Memory B cell (primary cell): ENCODE results near the gene GSTA5.
A peak's percentile ranks its signal among the peaks of the same experiment; 100 is the strongest.
"Not testable (repeated sequence)": the region's sequence is repeated elsewhere in the genome, so short reads cannot be mapped to it uniquely, and the experiment has no call there.

Source experiments
- ATAC-seq: fragments of 150-1000 bp; cut with Tn5 transposase; 2 replicates; pipeline ENCODE4 v1.10.0; 2021; ENCODE audit warnings: low read depth, mild to moderate bottlenecking, moderate library complexity
- DNase-seq, 2 donors: peaks; one replicate each; pipeline ENCODE4 v3.0.0; 2022; ENCODE audit warnings: low spot score in 2 of 2
- H3K27ac Mint-ChIP-seq: one replicate; pipeline ENCODE4 v1.8.0; 2022; ENCODE audit warnings: mild to moderate bottlenecking, moderate library complexity, mixed read lengths
- H3K27me3 Mint-ChIP-seq: one replicate; pipeline ENCODE4 v1.8.0; 2022; ENCODE audit warnings: mixed read lengths
- H3K36me3 Mint-ChIP-seq: one replicate; pipeline ENCODE4 v1.8.0; 2022; ENCODE audit warnings: mild to moderate bottlenecking, mixed read lengths
- H3K4me1 Mint-ChIP-seq: one replicate; pipeline ENCODE4 v1.8.0; 2022; ENCODE audit warnings: mixed read lengths
- H3K4me3 Mint-ChIP-seq: one replicate; pipeline ENCODE4 v1.8.0; 2022; ENCODE audit warnings: mild to moderate bottlenecking, moderate library complexity, mixed read lengths
- H3K9me3 Mint-ChIP-seq: one replicate; pipeline ENCODE4 v1.8.0; 2022; ENCODE audit warnings: mixed read lengths

Gene GSTA5

GRCh38 chr6:52825270-52825793 lies 15.3 kb downstream of the GSTA5 start:
- H3K36me3 Mint-ChIP-seq, ATAC-seq, H3K27ac Mint-ChIP-seq, DNase-seq, H3K4me1 Mint-ChIP-seq, H3K4me3 Mint-ChIP-seq, H3K9me3 Mint-ChIP-seq, H3K27me3 Mint-ChIP-seq: not testable (repeated sequence)

DNA sequence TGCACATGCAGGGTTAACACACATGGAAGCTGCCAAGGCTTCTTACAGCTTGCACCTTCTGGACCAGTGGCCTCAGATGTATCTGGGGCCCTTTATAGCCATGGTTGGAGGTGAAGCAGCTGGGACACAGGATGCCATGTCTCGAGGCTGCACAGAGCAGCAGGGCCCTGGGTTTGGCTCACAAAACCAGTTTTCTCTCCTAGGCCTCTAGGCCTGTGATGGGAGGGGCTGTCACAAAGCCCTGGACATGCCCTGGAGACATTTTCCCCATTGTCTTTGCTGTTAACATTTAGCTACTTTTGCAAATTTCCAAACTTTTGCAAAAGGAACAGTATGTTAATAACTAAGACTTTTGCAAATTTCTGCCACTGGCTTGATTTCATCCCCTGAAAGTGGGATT lies 18.8 kb downstream of the GSTA5 start:
- no peak for ATAC-seq
- Mint-ChIP-seq H3K4me1 (no peaks in the 10 kb centered on the region), H3K9me3 (peaks cover 2% of the 10 kb centered on the region)

GRCh38 chr6:52820198-52820597 lies 20.4 kb downstream of the GSTA5 start:
- H3K36me3 Mint-ChIP-seq: no peaks in the 10 kb centered on the region
- peaks cover 2% of the 10 kb centered on the region for H3K9me3 Mint-ChIP-seq
- H3K4me1 Mint-ChIP-seq: no peaks in the 10 kb centered on the region
- peaks cover 1% of the 10 kb centered on the region for H3K27me3 Mint-ChIP-seq
- ATAC-seq (no peak), DNase-seq (no peak)
- H3K27ac Mint-ChIP-seq: no peak overlapping the region
- H3K4me3 Mint-ChIP-seq: no peak overlapping the region

More for the DNA sequence above, 18.8 kb downstream of the GSTA5 start:
- H3K27me3 Mint-ChIP-seq: peaks cover 1% of the 10 kb centered on the region
- H3K27ac Mint-ChIP-seq: no peak overlapping the region
- H3K4me3 Mint-ChIP-seq: no peak overlapping the region
- DNase-seq: no peak
- H3K36me3 Mint-ChIP-seq: no peaks in the 10 kb centered on the region

- no peak overlapping the region for H3K4me3 Mint-ChIP-seq
- DNase-seq (peak; percentile 33 to 34), ATAC-seq (peak; percentile 56)
- H3K27ac Mint-ChIP-seq: no peak overlapping the region
- H3K27me3 Mint-ChIP-seq: peaks cover 13% of the 10 kb centered on the region
- H3K4me1 Mint-ChIP-seq: no peaks in the 10 kb centered on the region
- no peaks in the 10 kb centered on the region for H3K36me3 Mint-ChIP-seq
- H3K9me3 Mint-ChIP-seq: no peaks in the 10 kb centered on the region
These were observed 25.2 kb downstream of the GSTA5 start for GRCh38 chr6:52815167-52816092.

- ATAC-seq, H3K27ac Mint-ChIP-seq, H3K4me1 Mint-ChIP-seq: not testable (repeated sequence)
These were observed 26.1 kb downstream of the GSTA5 start for GRCh38 chr6:52814545-52814944.

GRCh38 chr6:52809777-52810176 lies 30.8 kb downstream of the GSTA5 start:
- not testable (repeated sequence) for H3K36me3 Mint-ChIP-seq, ATAC-seq, H3K9me3 Mint-ChIP-seq

More at GRCh38 chr6:52814545-52814944, 26.1 kb downstream of the GSTA5 start:
- not testable (repeated sequence) for H3K9me3 Mint-ChIP-seq, H3K4me3 Mint-ChIP-seq, DNase-seq, H3K36me3 Mint-ChIP-seq
- peaks cover 13% of the 10 kb centered on the region for H3K27me3 Mint-ChIP-seq

DNA sequence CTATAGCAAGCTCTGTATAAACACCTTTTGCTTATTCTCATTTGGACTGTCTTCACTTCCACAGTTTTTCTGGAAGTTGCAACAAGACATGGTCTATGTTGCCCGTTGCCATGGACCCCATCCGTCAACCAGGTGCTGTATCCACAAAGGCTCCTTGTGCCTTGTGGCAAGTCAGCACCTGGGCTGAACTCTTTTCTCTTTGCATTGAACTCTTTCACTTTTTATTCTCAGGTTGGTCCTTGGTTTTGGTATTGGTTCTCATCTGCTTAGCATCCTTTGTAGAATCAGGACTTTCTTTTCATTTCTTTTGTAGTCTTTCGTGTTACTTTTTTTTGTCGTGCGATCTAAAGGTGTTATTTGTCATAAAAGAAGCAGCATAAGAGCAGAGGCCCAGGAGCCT lies 32.0 kb downstream of the GSTA5 start:
- Mint-ChIP-seq H3K9me3 (no peaks in the 10 kb centered on the region), H3K4me3 (no peak overlapping the region), H3K4me1 (no peaks in the 10 kb centered on the region), H3K36me3 (no peaks in the 10 kb centered on the region), H3K27me3 (peaks cover 16% of the 10 kb centered on the region), H3K27ac (no peak overlapping the region)
- DNase-seq (no peak), ATAC-seq (no peak)

More at GRCh38 chr6:52809777-52810176, 30.8 kb downstream of the GSTA5 start:
- H3K4me1 Mint-ChIP-seq, H3K4me3 Mint-ChIP-seq, H3K27ac Mint-ChIP-seq, DNase-seq: not testable (repeated sequence)
- H3K27me3 Mint-ChIP-seq: peaks cover 14% of the 10 kb centered on the region

DNA sequence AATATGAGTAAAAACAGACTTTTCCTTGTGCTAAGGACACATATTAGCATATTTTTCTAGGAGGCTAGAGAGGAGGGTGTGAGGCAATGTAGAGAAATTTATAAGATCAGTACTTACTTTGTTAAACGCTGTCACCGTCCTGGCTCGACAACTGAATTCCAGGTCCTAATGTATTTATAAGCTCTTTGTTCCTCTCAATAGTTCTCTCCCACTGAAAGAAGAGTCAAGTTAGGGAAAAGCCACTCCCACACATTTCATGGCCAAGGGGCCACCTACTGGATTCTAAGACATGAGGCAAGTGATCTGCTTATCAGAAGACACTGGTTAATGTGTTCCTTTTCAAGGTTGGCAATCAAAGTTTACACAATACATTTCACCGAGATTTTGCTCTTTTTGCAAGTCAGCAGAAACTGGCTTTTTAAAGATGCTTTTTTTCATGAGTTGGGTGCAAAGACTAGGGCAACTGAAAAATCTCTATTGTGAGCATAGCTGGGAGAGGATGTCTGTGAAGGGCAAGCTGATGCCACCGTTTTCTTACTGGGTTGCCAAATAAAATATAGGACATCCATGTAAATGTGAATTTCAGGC lies 36.9 kb downstream of the GSTA5 start, which contains the start of gene GSTA1:
Gene GSTA1 (minus strand): TSS at position 149 of the 588 bp plus-strand sequence. CDS start 4,549 bp downstream, outside the sequence.
- not testable (repeated sequence) for H3K27ac Mint-ChIP-seq, H3K9me3 Mint-ChIP-seq, DNase-seq, H3K4me3 Mint-ChIP-seq, H3K36me3 Mint-ChIP-seq, ATAC-seq, H3K27me3 Mint-ChIP-seq, H3K4me1 Mint-ChIP-seq

DNA sequence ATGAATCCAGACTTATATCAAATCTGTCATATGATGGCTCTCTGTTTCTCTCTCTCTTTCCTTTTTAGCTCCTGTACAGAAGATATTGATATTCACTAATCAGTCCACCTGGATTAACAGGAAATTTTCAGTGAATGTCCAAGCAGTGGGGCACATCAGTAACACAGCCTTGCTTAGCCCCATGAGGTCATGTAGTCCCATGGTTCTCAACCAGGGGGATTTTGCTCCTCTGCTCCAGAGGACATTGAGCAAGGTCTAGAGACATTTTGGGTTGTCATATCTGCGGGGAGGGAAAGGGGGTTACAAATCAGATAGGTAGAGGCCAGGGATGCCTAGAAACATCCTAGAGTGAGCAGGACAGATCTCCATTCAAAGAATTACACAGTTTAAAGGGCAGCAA lies 37.8 kb downstream of the GSTA5 start:
- no peak overlapping the region for H3K27ac Mint-ChIP-seq
- H3K27me3 Mint-ChIP-seq: peaks cover 8% of the 10 kb centered on the region
- H3K9me3 Mint-ChIP-seq: no peaks in the 10 kb centered on the region
- H3K4me1 Mint-ChIP-seq: no peaks in the 10 kb centered on the region
- ATAC-seq (no peak), DNase-seq (no peak)
- H3K36me3 Mint-ChIP-seq: no peaks in the 10 kb centered on the region
- no peak overlapping the region for H3K4me3 Mint-ChIP-seq

DNA sequence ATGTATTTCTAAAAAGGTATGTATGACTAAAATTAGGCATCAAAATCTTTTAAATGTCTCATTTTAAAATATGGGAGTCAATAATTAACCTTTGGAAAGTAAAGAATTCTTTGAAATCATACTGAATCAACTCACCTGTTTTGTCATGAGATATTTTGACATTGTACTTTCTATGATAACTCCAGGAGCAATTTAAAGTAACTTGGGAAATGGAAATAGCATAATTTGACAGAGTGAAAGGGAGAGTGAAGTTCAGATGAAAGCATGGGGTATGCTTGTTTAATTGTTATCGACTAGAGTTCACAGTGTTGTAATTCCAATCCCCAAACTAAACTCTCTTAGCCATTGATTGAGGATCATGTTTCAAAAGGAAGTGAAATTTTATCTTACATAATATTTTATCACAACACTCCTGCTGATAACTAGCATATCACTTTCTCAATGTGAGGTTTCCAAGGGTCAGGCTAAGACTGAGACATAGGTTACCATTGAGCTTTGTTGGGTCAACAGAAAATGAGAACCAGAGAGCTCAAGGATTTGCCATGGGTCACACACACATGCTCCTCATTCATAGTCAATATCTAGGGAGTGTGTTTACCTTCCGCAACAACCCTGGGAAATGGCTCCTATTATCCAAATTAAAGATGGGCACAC lies 39.3 kb downstream of the GSTA5 start:
- DNase-seq (no peak), ATAC-seq (no peak)
- H3K27me3 Mint-ChIP-seq: peaks cover 8% of the 10 kb centered on the region
- H3K9me3 Mint-ChIP-seq: no peaks in the 10 kb centered on the region
- H3K4me3 Mint-ChIP-seq: no peak overlapping the region
- H3K4me1 Mint-ChIP-seq: no peaks in the 10 kb centered on the region
- H3K27ac Mint-ChIP-seq: no peak overlapping the region
- no peaks in the 10 kb centered on the region for H3K36me3 Mint-ChIP-seq

- H3K4me1 Mint-ChIP-seq, ATAC-seq, DNase-seq: not testable (repeated sequence)
These were observed 41.3 kb downstream of the GSTA5 start for GRCh38 chr6:52799272-52799671.

DNA sequence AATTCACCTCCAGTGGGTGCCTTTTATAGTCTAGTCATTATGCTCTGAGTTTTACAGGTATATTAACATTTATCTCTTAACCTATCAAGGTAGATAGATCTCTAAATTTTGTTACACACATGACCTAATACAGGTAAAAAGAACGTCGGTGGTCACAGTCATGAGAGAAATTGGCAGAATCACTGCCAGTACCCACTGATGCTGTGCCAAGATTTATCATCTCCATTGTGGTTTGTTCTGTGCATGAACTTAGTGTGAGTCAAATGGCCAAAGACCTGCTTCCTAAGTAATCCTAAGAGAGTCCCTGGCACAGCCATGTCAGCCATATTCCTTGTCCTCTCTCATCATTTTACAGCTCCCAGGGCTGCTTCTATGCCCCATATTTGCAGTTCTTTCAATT lies 46.2 kb downstream of the GSTA5 start:
- H3K4me3 Mint-ChIP-seq, H3K27me3 Mint-ChIP-seq, DNase-seq, ATAC-seq, H3K36me3 Mint-ChIP-seq, H3K4me1 Mint-ChIP-seq, H3K9me3 Mint-ChIP-seq, H3K27ac Mint-ChIP-seq: not testable (repeated sequence)

More at GRCh38 chr6:52799272-52799671, 41.3 kb downstream of the GSTA5 start:
- not testable (repeated sequence) for H3K36me3 Mint-ChIP-seq, H3K9me3 Mint-ChIP-seq, H3K27me3 Mint-ChIP-seq, H3K27ac Mint-ChIP-seq, H3K4me3 Mint-ChIP-seq

DNA sequence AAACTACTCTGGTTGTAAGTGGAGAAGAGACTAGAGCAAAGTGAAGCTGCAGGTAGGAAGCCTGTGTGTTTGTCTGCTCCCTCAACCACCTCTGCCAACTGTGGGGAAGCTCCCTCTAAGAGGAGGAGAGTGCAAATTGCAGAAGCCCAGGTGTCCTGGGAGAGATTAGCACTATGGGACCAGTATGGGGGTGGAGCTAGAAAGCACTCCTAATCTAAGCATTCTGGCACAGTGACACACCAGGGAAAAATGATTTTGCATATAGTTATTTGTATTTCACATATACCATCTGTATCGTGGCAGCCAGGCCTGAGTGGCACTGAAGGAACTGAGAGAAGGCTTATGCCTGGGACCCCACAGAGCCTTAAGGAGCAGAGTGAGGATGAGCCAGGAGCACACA lies 49.8 kb downstream of the GSTA5 start:
- DNase-seq (no peak), ATAC-seq (no peak)
- no peaks in the 10 kb centered on the region for H3K4me1 Mint-ChIP-seq
- no peak overlapping the region for H3K4me3 Mint-ChIP-seq
- peaks cover 1% of the 10 kb centered on the region for H3K36me3 Mint-ChIP-seq
- peaks cover 9% of the 10 kb centered on the region for H3K27me3 Mint-ChIP-seq
- no peak overlapping the region for H3K27ac Mint-ChIP-seq
- no peaks in the 10 kb centered on the region for H3K9me3 Mint-ChIP-seq

DNA sequence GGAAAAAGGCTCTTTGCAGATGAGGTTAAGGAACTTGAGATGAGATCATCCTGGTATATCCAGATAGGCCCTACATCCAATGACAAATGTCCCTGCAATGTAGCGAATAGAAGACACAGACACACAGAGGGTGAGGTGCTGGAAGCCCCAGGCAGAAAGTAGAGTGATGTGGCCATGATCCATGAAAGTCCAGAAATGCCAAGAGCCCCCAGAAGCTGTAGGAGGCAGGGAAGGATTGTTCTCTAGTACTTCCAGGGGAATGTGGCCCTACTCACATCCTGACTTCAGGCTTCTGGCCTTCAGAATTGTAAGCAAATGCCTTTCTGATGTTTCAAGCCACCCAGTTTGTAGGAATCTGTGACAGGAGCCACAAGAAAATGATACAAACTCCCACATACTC lies 51.0 kb downstream of the GSTA5 start:
- not testable (repeated sequence) for H3K4me3 Mint-ChIP-seq, DNase-seq, H3K9me3 Mint-ChIP-seq, ATAC-seq, H3K27ac Mint-ChIP-seq, H3K36me3 Mint-ChIP-seq, H3K27me3 Mint-ChIP-seq, H3K4me1 Mint-ChIP-seq
